ENCODE data around the gene HIRIP3. TPM values are rescaled to one million over a fixed set of nuclear protein-coding genes. Genes with fewer than 3 reads are reported as not detected.

Gene HIRIP3
- total RNA-seq, 1 experiment from 2014 or later, result 25.3 TPM

DNA sequence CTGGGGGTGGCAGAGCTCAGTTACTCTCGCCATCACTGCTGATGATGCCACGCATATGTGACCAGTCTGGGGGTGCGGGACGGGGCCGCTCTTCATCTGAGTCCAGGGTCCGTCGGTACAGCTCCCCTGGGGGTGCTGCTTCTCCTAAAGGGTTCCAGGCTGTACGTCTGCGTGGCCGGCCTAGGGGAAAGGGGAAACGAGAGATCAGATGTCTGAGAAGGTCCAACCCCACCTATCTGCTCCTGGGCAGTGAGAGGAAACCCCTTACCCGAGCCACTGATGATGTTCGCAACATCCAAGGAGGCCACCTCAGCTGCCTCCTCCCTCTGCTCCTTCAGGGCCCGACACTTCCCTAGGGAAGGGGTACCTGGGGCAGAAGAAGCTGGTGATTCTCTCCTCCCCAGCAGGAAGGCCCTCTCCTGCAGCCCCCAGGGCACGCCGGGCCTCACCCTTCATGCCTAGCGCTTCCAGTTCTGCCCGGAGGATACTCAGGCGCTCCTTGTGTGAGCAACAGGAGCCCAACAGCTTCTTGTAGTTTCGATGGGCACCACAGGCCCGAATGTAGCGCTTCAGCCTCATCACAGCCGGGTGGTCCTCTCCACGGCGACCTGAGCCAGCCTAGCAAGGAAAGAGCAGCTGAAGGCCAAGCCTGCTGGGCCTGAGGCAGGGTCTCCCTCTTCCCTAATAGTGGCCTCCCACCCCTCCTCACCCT is 2.1 kb downstream of the HIRIP3 start:
- no TSS peak for BruUV-seq (replicated peaks)
- H3K4me3 ChIP-seq (ENCODE audit: low read depth in 2 of 2, low read length in 2 of 2), result no peak overlapping the region
- no peaks in the 10 kb centered on the region for H3K9me3 ChIP-seq (ENCODE audit: control insufficient read depth, insufficient read depth, low read depth, low read length)
- H3K36me3 ChIP-seq (ENCODE audit: control insufficient read depth, insufficient read depth, low read length), result peaks cover 8% of the 10 kb centered on the region
- TF ChIP-seq SIN3A (IDR thresholded peaks at IDR 0.05; ENCODE audit: borderline replicate concordance, insufficient read depth, low read depth, low read length) (no peak), CTCF (IDR thresholded peaks at IDR 0.05) (no peak), TCF7L2 (IDR thresholded peaks at IDR 0.05; ENCODE audit: low read depth, low read length) (no peak), POLR2AphosphoS5 (IDR thresholded peaks at IDR 0.05; ENCODE audit: low read depth, low read length) (no peak)
- TF ChIP-seq, protein P1, sequence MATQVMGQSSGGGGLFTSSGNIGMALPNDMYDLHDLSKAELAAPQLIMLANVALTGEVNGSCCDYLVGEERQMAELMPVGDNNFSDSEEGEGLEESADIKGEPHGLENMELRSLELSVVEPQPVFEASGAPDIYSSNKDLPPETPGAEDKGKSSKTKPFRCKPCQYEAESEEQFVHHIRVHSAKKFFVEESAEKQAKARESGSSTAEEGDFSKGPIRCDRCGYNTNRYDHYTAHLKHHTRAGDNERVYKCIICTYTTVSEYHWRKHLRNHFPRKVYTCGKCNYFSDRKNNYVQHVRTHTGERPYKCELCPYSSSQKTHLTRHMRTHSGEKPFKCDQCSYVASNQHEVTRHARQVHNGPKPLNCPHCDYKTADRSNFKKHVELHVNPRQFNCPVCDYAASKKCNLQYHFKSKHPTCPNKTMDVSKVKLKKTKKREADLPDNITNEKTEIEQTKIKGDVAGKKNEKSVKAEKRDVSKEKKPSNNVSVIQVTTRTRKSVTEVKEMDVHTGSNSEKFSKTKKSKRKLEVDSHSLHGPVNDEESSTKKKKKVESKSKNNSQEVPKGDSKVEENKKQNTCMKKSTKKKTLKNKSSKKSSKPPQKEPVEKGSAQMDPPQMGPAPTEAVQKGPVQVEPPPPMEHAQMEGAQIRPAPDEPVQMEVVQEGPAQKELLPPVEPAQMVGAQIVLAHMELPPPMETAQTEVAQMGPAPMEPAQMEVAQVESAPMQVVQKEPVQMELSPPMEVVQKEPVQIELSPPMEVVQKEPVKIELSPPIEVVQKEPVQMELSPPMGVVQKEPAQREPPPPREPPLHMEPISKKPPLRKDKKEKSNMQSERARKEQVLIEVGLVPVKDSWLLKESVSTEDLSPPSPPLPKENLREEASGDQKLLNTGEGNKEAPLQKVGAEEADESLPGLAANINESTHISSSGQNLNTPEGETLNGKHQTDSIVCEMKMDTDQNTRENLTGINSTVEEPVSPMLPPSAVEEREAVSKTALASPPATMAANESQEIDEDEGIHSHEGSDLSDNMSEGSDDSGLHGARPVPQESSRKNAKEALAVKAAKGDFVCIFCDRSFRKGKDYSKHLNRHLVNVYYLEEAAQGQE (IDR thresholded peaks at IDR 0.05; ENCODE audit: insufficient read depth in 1 of 2, low read depth in 2 of 2, low read length in 1 of 2), result no peak
- no peak overlapping the region for H3K27ac ChIP-seq (ENCODE audit: low read length)
- intact Hi-C loops (cut with micrococcal nuclease; ENCODE audit: unreplicated experiment) (no loop called here), in situ Hi-C loops (cut with HindIII; ENCODE audit: low pct_unique_long_range_greater_than_20kb, low sequenced_read_pairs) (no loop called here)
- ChIA-PET CTCF (interaction anchor here (0.6 kb wide), 1 partner anchor 178 kb away, joined by 5 read pairs; no protein-coding TSS in a partner anchor), POLR2A (interaction anchor here (0.7 kb wide), 1 partner anchor 56 kb away, joined by 5 read pairs; no protein-coding TSS in a partner anchor)
- no peak for ATAC-seq
- DNase-seq (ENCODE audit: low read depth, low spot score), result no peak
- no peaks in the 10 kb centered on the region for H3K27me3 ChIP-seq (ENCODE audit: control insufficient read depth, insufficient read depth, low read length)
- peaks cover 31% of the 10 kb centered on the region for H3K4me1 ChIP-seq (ENCODE audit: control insufficient read depth, insufficient read depth, low read length)

GRCh38 chr16:29992344-29992967 is 3.0 kb downstream of the HIRIP3 start:
- CTCF ChIA-PET, result no interaction called here
- intact Hi-C loops (cut with micrococcal nuclease; ENCODE audit: unreplicated experiment) (no loop called here), in situ Hi-C loops (cut with HindIII; ENCODE audit: low pct_unique_long_range_greater_than_20kb, low sequenced_read_pairs) (no loop called here)
- Histone ChIP-seq H3K9me3 (ENCODE audit: control insufficient read depth, insufficient read depth, low read depth, low read length) (no peaks in the 10 kb centered on the region), H3K27ac (ENCODE audit: low read length) (peak overlapping the region; percentile 54), H3K4me3 (ENCODE audit: low read depth in 2 of 2, low read length in 2 of 2) (no peak overlapping the region), H3K36me3 (ENCODE audit: control insufficient read depth, insufficient read depth, low read length) (peaks cover 12% of the 10 kb centered on the region), H3K27me3 (ENCODE audit: control insufficient read depth, insufficient read depth, low read length) (no peaks in the 10 kb centered on the region), H3K4me1 (ENCODE audit: control insufficient read depth, insufficient read depth, low read length) (peaks cover 31% of the 10 kb centered on the region)
- ATAC-seq (no peak), DNase-seq (ENCODE audit: low read depth, low spot score) (no peak)
- no TSS peak for BruUV-seq (replicated peaks)
- TF ChIP-seq TCF7L2 (IDR thresholded peaks at IDR 0.05; ENCODE audit: low read depth, low read length), result no peak
- TF ChIP-seq CTCF (IDR thresholded peaks at IDR 0.05), result no peak
- TF ChIP-seq, protein P1 (IDR thresholded peaks at IDR 0.05; ENCODE audit: insufficient read depth in 1 of 2, low read depth in 2 of 2, low read length in 1 of 2), result no peak
- TF ChIP-seq SIN3A (IDR thresholded peaks at IDR 0.05; ENCODE audit: borderline replicate concordance, insufficient read depth, low read depth, low read length), result no peak
- no peak for TF ChIP-seq POLR2AphosphoS5 (IDR thresholded peaks at IDR 0.05; ENCODE audit: low read depth, low read length)
- POLR2A ChIA-PET, result no interaction called here

All from Panc1 (cell line).